GM23338 (cell line): Measurements from ENCODE around the gene DPEP3. TPM values are rescaled to one million over a fixed set of nuclear protein-coding genes. Genes with fewer than 3 reads are reported as not detected.

Experiments
- ATAC-seq: fragments of 200-7000 bp; cut with Tn5 transposase; 3 replicates; pipeline ENCODE4 v1.9.1; 2020
- DNase-seq: peaks from one replicate; pipeline ENCODE4 v3.0.0-alpha.2; 2015; ENCODE audit warnings: low spot score
- H2AFZ ChIP-seq: fragments of 200-600 bp; sonication (generic); 2 replicates; pipeline ENCODE4 v1.8.0; 2016; ENCODE audit warnings: antibody characterized with exemption, mild to moderate bottlenecking, moderate library complexity
- H3F3A ChIP-seq: fragments of 200-600 bp; sonication (generic); replicated peaks from 2 replicates; pipeline ENCODE4 v1.8.0; 2017; ENCODE audit warnings: antibody characterized with exemption, mixed run types, low read depth
- H3K27ac ChIP-seq: fragments of 200-600 bp; sonication (generic); 2 replicates; pipeline ENCODE4 v1.6.1; 2016; ENCODE audit warnings: low read depth
- H3K27me3 ChIP-seq: fragments of 200-600 bp; sonication (generic); 2 replicates; pipeline ENCODE4 v1.8.0; 2016; ENCODE audit warnings: mild to moderate bottlenecking, mixed run types, moderate library complexity; ENCODE audit not compliant: insufficient read depth
- H3K36me3 ChIP-seq: fragments of 200-600 bp; sonication (generic); 2 replicates; pipeline ENCODE4 v1.8.0; 2016; ENCODE audit warnings: mild to moderate bottlenecking; ENCODE audit not compliant: insufficient read depth
- H3K4me1 ChIP-seq: fragments of 200-600 bp; sonication (generic); 2 replicates; pipeline ENCODE4 v1.8.0; 2016; ENCODE audit warnings: mild to moderate bottlenecking, moderate library complexity; ENCODE audit not compliant: insufficient read depth
- H3K4me2 ChIP-seq: fragments of 200-600 bp; sonication (generic); 2 replicates; pipeline ENCODE4 v1.7.1; 2017; ENCODE audit warnings: mixed run types
- H3K4me3 ChIP-seq: fragments of 200-600 bp; sonication (generic); 2 replicates; pipeline ENCODE4 v1.6.1; 2016; ENCODE audit warnings: mixed run types
- H3K79me2 ChIP-seq: fragments of 200-600 bp; sonication (generic); replicated peaks from 2 replicates; pipeline ENCODE4 v1.8.0; 2017; ENCODE audit warnings: mild to moderate bottlenecking; ENCODE audit not compliant: insufficient read depth
- H3K9me2 ChIP-seq: fragments of 200-600 bp; sonication (generic); 2 replicates; pipeline ENCODE4 v1.8.0; 2017; ENCODE audit not compliant: insufficient read depth
- H4K20me1 ChIP-seq: fragments of 200-600 bp; sonication (generic); replicated peaks from 2 replicates; pipeline ENCODE4 v1.8.0; 2017; ENCODE audit warnings: mild to moderate bottlenecking; ENCODE audit not compliant: insufficient read depth
- H3K27ac Mint-ChIP-seq: 2 replicates; pipeline ENCODE4 v1.8.0; 2020; ENCODE audit warnings: inconsistent platforms, mild to moderate bottlenecking, moderate library complexity, mixed read lengths
- H3K27me3 Mint-ChIP-seq: 3 replicates; pipeline ENCODE4 v1.8.0; 2022; ENCODE audit warnings: low read depth, mild to moderate bottlenecking, moderate library complexity, mixed read lengths, inconsistent platforms; ENCODE audit not compliant: insufficient read depth, poor library complexity
- H3K36me3 Mint-ChIP-seq: 3 replicates; pipeline ENCODE4 v1.8.0; 2021; ENCODE audit warnings: low read depth, mild to moderate bottlenecking, inconsistent platforms, moderate library complexity, mixed read lengths
- H3K4me1 Mint-ChIP-seq: 3 replicates; pipeline ENCODE4 v1.8.0; 2020; ENCODE audit warnings: mild to moderate bottlenecking, inconsistent platforms, mixed read lengths
- H3K4me3 Mint-ChIP-seq: 3 replicates; pipeline ENCODE4 v1.8.0; 2021; ENCODE audit warnings: moderate library complexity, mild to moderate bottlenecking, inconsistent platforms, mixed read lengths
- H3K9me3 Mint-ChIP-seq: 3 replicates; pipeline ENCODE4 v1.8.0; 2020; ENCODE audit warnings: moderate library complexity, mild to moderate bottlenecking, inconsistent platforms, mixed read lengths
- ETS1 ChIP-seq: IDR thresholded peaks from 2 replicates; pipeline ENCODE4 v1.6.1; 2016; ENCODE audit warnings: antibody characterized with exemption
- EZH2phosphoT487 ChIP-seq: fragments of 200-600 bp; sonication (generic); IDR thresholded peaks from one replicate; pipeline ENCODE4 v1.8.1; 2018; ENCODE audit warnings: antibody characterized with exemption; ENCODE audit not compliant: unreplicated experiment
- JUNB ChIP-seq: IDR thresholded peaks from one replicate; pipeline ENCODE4 v1.6.1; 2016; ENCODE audit warnings: antibody characterized with exemption; ENCODE audit not compliant: unreplicated experiment
- NANOG ChIP-seq: IDR thresholded peaks from 2 replicates; pipeline ENCODE4 v1.6.1; 2016; ENCODE audit warnings: antibody characterized with exemption, borderline replicate concordance
- POLR2AphosphoS5 ChIP-seq: IDR thresholded peaks from 2 replicates; pipeline ENCODE4 v1.6.1; 2016; ENCODE audit warnings: antibody characterized with exemption, low read depth
- ZNF331 ChIP-seq: fragments of 250-450 bp; sonication (Bioruptor Pico); IDR thresholded peaks from 2 replicates; pipeline ENCODE4 v1.5.0; 2020; ENCODE audit warnings: low read depth, mild to moderate bottlenecking, moderate library complexity
- ZNF462 ChIP-seq: fragments of 250-450 bp; sonication (Bioruptor Pico); IDR thresholded peaks from 2 replicates; pipeline ENCODE4 v1.5.0; 2020; ENCODE audit warnings: mild to moderate bottlenecking, moderate library complexity
- polyA plus RNA-seq: library from polyadenylated mRNA; unstranded; fragments of >200 nt; fragmentation: Nextera tagmentation; extraction: Ambion mirVana; gene quantifications from 2 replicates; pipeline ENCODE4 v1.2.1, GENCODE V29; 2016
- total RNA-seq: library from RNA; depleted of rRNA; stranded (reverse); fragments of >200 nt; shearing (Covaris generic); gene quantifications from 2 replicates; pipeline ENCODE4 v1.2.3, GENCODE V29; 2014

Gene DPEP3
- total and polyA plus RNA-seq, 2 experiments from 2014 or later: 8.8 to 18.4 TPM

DNA sequence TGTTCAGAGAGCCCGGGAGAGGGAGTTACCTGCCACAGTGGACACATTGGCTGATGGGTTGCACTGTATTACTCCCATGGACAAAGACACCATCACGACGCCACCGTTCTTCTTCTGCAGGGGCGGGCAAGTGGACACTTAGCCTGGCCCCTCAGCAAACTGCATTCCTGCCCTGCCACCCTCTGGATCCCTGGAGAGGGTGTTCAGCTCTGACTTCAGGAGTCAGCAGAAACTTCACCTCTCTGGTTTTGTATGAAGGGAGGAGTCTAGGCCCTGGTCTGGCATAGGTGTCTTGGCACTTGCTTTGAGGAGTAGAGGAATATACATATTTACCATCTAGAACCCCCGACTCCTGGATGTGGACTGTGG is 9.7 kb upstream of the DPEP3 start (continued):
- TF ChIP-seq ZNF462 (CRISPR knock-in tag) (no peak), POLR2AphosphoS5 (no peak), EZH2phosphoT487 (no peak), ZNF331 (CRISPR knock-in tag) (no peak), JUNB (no peak), NANOG (no peak), ETS1 (no peak)

GRCh38 chr16:67989322-67990017 is 9.2 kb upstream of the DPEP3 start:
- Histone ChIP-seq H4K20me1 (no peaks in the 10 kb centered on the region), H2AFZ (no peak overlapping the region), H3K27me3 (peaks cover 3% of the 10 kb centered on the region; the same call in 1 of the 2 replicates), H3K9me2 (peaks cover 3% of the 10 kb centered on the region; the same call in 1 of the 2 replicates), H3K4me3 (no peak overlapping the region), H3K27ac (no peak overlapping the region), H3K36me3 (no peaks in the 10 kb centered on the region), H3K79me2 (no peaks in the 10 kb centered on the region), H3K4me1 (no peaks in the 10 kb centered on the region), H3K4me2 (no peak overlapping the region), H3F3A (no peaks in the 10 kb centered on the region)
- Mint-ChIP-seq H3K27ac (no peak overlapping the region), H3K4me3 (no peak overlapping the region), H3K36me3 (no peaks in the 10 kb centered on the region), H3K27me3 (peaks cover 18% of the 10 kb centered on the region), H3K9me3 (peaks cover 4% of the 10 kb centered on the region; the same call in 1 of the 3 replicates), H3K4me1 (no peaks in the 10 kb centered on the region)
- no peak for ATAC-seq
- no peak for DNase-seq
- TF ChIP-seq ZNF462 (CRISPR knock-in tag) (no peak), ZNF331 (CRISPR knock-in tag) (no peak)
